DMS 273 (cell line): ENCODE measurements around the gene S1PR3.

Source experiments
- DNase-seq: peaks from one replicate; lab custom pipeline; 2025; ENCODE audit not compliant: unreplicated experiment; lab: John Stamatoyannopoulos, UW

S1PR3 gene

GRCh38 chr9:88990729-88991065 is 571 bp upstream of the S1PR3 start:
- no peak for DNase-seq

- DNase-seq: no peak
Measured at GRCh38 chr9:88992556-88992955, 1.3 kb downstream of the S1PR3 start.

- DNase-seq: peak; percentile 6
Measured at GRCh38 chr9:88993327-88993726, 2.1 kb downstream of the S1PR3 start.

GRCh38 chr9:88993871-88994460 is 2.7 kb downstream of the S1PR3 start:
- no peak for DNase-seq

- peak; percentile 12 for DNase-seq
Measured at GRCh38 chr9:88994469-88995199, 3.4 kb downstream of the S1PR3 start.

- no peak for DNase-seq
Measured at GRCh38 chr9:88995200-88995577, 3.9 kb downstream of the S1PR3 start.

GRCh38 chr9:88995627-88996026 is 4.4 kb downstream of the S1PR3 start:
- DNase-seq: peak; percentile 84

- DNase-seq: peak; percentile 69
Measured at GRCh38 chr9:88996046-88996920, 5.0 kb downstream of the S1PR3 start.

- no peak for DNase-seq
Measured at GRCh38 chr9:88996921-88997235, 5.6 kb downstream of the S1PR3 start.

- no peak for DNase-seq
Measured at GRCh38 chr9:88997646-88998045, 6.4 kb downstream of the S1PR3 start.

- DNase-seq: peak; percentile 39
Measured at GRCh38 chr9:88998503-88998902, 7.2 kb downstream of the S1PR3 start.

- DNase-seq: peak; percentile 39
Measured at GRCh38 chr9:88998911-88999310, 7.6 kb downstream of the S1PR3 start.

- peak; percentile 61 for DNase-seq
Measured at GRCh38 chr9:89000371-89000781, 9.1 kb downstream of the S1PR3 start.

GRCh38 chr9:89000973-89001916 is 10.0 kb downstream of the S1PR3 start:
- DNase-seq: peak; percentile 96

- DNase-seq: no peak
Measured at GRCh38 chr9:89001917-89002540, 10.8 kb downstream of the S1PR3 start.

GRCh38 chr9:89002987-89003386 is 11.7 kb downstream of the S1PR3 start:
- no peak for DNase-seq

GRCh38 chr9:89005323-89005722 is 14.1 kb downstream of the S1PR3 start:
- no peak for DNase-seq

GRCh38 chr9:89006267-89006666 is 15.0 kb downstream of the S1PR3 start:
- DNase-seq: peak; percentile 30

GRCh38 chr9:89006996-89007967 is 16.0 kb downstream of the S1PR3 start:
- DNase-seq: peak; percentile 58
